Common myeloid progenitor, CD34-positive (primary cell): ENCODE measurements around the gene PTPRN2.

Experiments
- CTCF ChIA-PET: fragments of 350-600 bp; sonication (Branson Sonifier 250); formaldehyde crosslinking; loops from one replicate; lab custom pipeline; 2021; ENCODE audit warnings: antibody characterized with exemption; lab: Charles Lee
- POLR2A ChIA-PET: fragments of 350-600 bp; sonication (Branson Sonifier 250); formaldehyde crosslinking; loops from one replicate; lab custom pipeline; 2021; ENCODE audit warnings: antibody characterized with exemption; lab: Charles Lee
- DNase-seq, 3 donors: peaks; one replicate each; pipeline versions ENCODE4 v3.0.0 to v3.0.0-alpha.2; 2013
- H3K27ac ChIP-seq, 2 experiments: 1 replicate in 1 of 2; 2 replicates in 1 of 2; pipeline ENCODE4 v1.7.0; 2013; ENCODE audit warnings: inconsistent platforms in 2 of 2, low read length in 2 of 2, mild to moderate bottlenecking in 2 of 2, low read depth in 1 of 2, moderate library complexity in 1 of 2; ENCODE audit not compliant: severe bottlenecking in 2 of 2, insufficient read depth in 1 of 2, poor library complexity in 1 of 2
- H3K27me3 ChIP-seq, 5 experiments: replicated peaks in 2 of 5; 1 replicate in 3 of 5; 2 replicates in 2 of 5; pipeline versions ENCODE4 v1.6.1 to v1.7.0; 2013; ENCODE audit warnings: low read length in 4 of 5, mild to moderate bottlenecking in 2 of 5, moderate library complexity in 2 of 5, inconsistent platforms in 1 of 5; ENCODE audit not compliant: insufficient read depth in 5 of 5, control insufficient read depth in 4 of 5
- H3K36me3 ChIP-seq, 4 experiments: 1 replicate in 2 of 4; 2 replicates in 2 of 4; pipeline versions ENCODE4 v1.6.1 to v1.7.0; 2013; ENCODE audit warnings: low read length in 3 of 4, control low read depth in 1 of 4, mild to moderate bottlenecking in 1 of 4; ENCODE audit not compliant: control insufficient read depth in 4 of 4, insufficient read depth in 4 of 4
- H3K4me1 ChIP-seq, 4 experiments: 1 replicate in 3 of 4; 2 replicates in 1 of 4; pipeline versions ENCODE4 v1.6.1 to v1.7.1; 2013; ENCODE audit warnings: low read length in 3 of 4, mild to moderate bottlenecking in 3 of 4, control low read depth in 1 of 4, inconsistent platforms in 1 of 4, moderate library complexity in 1 of 4; ENCODE audit not compliant: control insufficient read depth in 4 of 4, insufficient read depth in 4 of 4; ENCODE audit errors: control extremely low read depth in 1 of 4
- H3K4me3 ChIP-seq, 7 experiments: 1 replicate in 4 of 7; 2 replicates in 3 of 7; pipeline versions ENCODE4 v1.5.1 to v1.7.0; 2013; ENCODE audit warnings: mild to moderate bottlenecking in 7 of 7, low read length in 6 of 7, moderate library complexity in 6 of 7, inconsistent platforms in 2 of 7, low read depth in 2 of 7, control low read depth in 1 of 7; ENCODE audit not compliant: insufficient read depth in 4 of 7, control insufficient read depth in 1 of 7; ENCODE audit errors: extremely low read depth in 1 of 7
- H3K9me3 ChIP-seq, 5 experiments: 1 replicate in 4 of 5; 2 replicates in 1 of 5; pipeline versions ENCODE4 v1.6.1 to v1.7.1; 2013; ENCODE audit warnings: low read length in 4 of 5, mild to moderate bottlenecking in 2 of 5, inconsistent platforms in 1 of 5, low read depth in 1 of 5, moderate library complexity in 1 of 5; ENCODE audit not compliant: control insufficient read depth in 4 of 5, insufficient read depth in 2 of 5; ENCODE audit errors: control extremely low read depth in 1 of 5
- WGBS: methylation state at CpG from one replicate; pipeline ENCODE4 v1.1.5; 2013; ENCODE audit not compliant: insufficient coverage; 5-methylcytosine and 5-hydroxymethylcytosine counted together

The PTPRN2 gene

DNA sequence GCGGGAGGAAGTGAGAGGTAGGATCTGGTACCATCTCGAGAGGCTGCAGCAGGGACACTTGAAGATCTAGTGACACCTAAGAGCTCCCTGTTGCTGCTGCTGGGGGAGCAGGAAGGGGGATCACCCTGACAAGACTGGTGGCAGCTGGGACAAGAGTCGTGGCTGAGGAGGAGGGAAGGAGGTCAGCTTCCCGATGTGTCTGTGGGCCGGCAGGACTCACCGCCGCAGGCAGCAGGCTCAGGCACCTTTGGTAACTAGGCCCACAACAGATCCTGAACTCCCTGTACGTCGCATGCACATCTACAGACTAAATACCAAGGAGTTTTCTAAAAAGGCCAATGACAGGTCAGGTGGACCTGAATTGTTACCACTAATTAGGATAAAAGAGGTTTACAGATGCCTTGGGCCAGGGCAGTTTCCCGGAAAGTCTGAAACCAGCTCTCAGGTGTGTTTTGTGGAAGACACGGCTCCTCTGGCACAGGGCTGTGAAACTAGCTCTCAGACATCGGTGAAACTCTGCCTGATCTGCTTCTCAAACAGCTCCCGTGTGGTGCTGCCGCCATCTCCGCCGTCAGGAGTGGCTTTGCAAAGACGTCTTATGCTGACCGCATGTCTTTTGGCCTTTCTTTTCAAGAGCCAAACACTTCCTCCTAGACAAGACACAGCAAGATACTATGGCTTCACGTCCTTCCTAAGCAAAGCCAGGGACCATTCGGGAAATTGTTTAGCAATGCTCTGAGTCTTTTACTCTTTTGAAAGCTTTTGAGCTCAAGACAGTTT, 609.7 kb downstream of the PTPRN2 start:
- WGBS, result 95% methylated on average over 18 of the region's 20 CpGs
- POLR2A ChIA-PET, result no interaction called here
- CTCF ChIA-PET, result interaction anchor here (1.0 kb wide), 1 partner anchor 27 kb away, joined by 3 read pairs; no protein-coding TSS in a partner anchor
- DNase-seq, result no peak
- no peak overlapping the region for H3K4me3 ChIP-seq
- peaks cover 0 to 24% (median 18%) of the 10 kb centered on the region in 5 experiments for H3K9me3 ChIP-seq
- no peaks in the 10 kb centered on the region for H3K4me1 ChIP-seq
- no peak overlapping the region for H3K27ac ChIP-seq
- H3K27me3 ChIP-seq, result peaks cover 0 to 2% (median 0%) of the 10 kb centered on the region in 5 experiments
- no peaks in the 10 kb centered on the region for H3K36me3 ChIP-seq

DNA sequence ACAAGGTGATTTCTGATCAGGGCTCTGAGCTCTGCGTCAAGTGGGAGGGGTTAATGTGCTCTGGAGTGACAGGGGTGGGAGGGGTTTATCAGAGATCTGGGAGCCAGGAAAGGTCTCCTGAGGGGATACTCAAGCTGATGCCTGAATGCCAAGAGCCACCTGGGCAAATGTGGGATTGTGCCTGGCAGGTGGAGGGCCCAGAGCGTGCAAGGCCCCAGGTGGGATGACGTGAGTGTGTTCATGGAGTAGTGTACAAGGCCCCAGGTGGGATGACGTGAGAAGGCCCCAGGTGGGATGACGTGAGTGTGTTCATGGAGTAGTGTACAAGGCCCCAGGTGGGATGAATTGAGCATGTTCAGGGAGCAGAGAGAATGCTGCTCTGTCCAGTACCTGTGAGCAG, 610.3 kb downstream of the PTPRN2 start:
- ChIA-PET CTCF (no interaction called here), POLR2A (no interaction called here)
- WGBS, result 95% methylated on average over 5 of the region's 5 CpGs

DNA sequence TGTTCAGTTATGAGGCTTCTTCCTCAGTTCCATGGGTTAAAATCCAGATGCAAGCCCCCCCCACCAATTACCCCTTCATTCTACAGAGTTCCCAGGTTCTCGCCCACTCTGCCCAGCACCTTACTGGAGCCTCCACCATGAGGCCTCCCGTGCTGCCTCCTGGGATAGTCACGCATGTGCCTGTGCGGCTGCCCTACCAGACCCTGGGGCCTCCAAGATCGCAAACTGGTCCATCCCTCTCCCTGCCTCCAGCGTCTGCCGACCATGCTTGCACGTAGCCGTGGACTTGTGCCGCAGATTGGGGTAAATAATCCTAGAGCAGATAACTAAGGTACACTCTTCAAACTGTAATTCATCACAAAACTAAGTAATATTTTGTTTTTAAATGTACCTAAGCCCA, 611.2 kb downstream of the PTPRN2 start:
- WGBS, result 95% methylated on average over 5 of the region's 10 CpGs
- no peak overlapping the region for H3K27ac ChIP-seq

More for the DNA sequence above, 610.3 kb downstream of the PTPRN2 start:
- no peak overlapping the region for H3K4me3 ChIP-seq
- no peak for DNase-seq
- H3K27me3 ChIP-seq, result peaks cover 0 to 2% (median 0%) of the 10 kb centered on the region in 5 experiments
- no peaks in the 10 kb centered on the region for H3K4me1 ChIP-seq
- peaks cover 0 to 27% (median 18%) of the 10 kb centered on the region in 5 experiments for H3K9me3 ChIP-seq
- H3K27ac ChIP-seq, result no peak overlapping the region
- no peaks in the 10 kb centered on the region for H3K36me3 ChIP-seq

DNA sequence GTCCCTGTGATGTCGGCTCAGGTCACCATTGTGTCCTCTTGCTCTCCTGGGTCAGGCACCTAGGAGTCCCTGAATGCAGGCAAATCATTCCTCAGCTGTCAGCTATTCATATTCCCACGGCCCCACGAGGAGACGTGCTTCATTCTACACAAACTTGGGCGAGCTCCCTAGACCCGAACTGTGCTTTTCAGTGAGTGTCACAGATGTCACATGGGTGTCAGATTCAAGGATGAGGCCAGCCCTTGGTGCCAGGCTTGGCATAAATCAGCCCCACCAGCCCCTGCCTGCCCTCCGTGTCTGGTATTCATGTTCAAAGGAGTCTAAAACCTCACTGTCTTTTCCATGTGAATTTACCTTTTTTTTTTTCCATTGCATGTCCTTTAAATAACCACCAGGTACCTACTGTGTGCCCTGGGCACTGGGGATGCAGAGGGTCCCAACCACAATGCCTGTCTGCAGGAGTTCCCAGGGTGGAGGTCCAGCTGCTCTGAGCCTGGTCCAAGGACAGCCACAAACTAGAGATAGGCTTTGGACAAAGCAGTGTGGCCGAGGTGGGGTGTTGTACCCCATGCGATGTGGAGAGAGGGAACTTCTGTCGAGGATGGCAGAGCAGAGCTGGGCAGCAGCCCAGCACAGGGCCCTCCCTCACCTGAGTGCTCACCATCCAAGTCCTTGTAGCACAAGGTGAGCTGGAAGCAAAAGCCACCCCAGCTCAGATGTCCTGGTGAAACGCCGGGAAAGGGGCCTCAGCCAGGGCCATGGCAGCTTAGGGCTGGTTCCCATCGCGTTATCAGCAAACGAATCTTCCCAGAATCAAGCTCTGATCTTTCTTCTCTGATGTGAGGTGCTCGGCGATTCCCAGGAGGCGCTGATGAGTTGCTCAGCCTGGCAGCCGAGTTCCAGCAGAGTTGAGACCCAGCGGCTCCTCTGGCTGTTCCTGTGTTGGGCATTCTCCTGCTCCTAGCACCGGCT, 611.9 kb downstream of the PTPRN2 start:
- ChIA-PET CTCF (no interaction called here), POLR2A (no interaction called here)
- 90% methylated on average over 20 of the region's 21 CpGs for WGBS
- Histone ChIP-seq H3K4me1 (no peaks in the 10 kb centered on the region), H3K27me3 (peaks cover 0 to 2% (median 0%) of the 10 kb centered on the region in 5 experiments), H3K9me3 (peaks cover 3 to 27% (median 20%) of the 10 kb centered on the region in 5 experiments), H3K4me3 (no peak overlapping the region), H3K27ac (no peak overlapping the region), H3K36me3 (no peaks in the 10 kb centered on the region)
- no peak for DNase-seq

More for the DNA sequence above, 611.2 kb downstream of the PTPRN2 start:
- H3K36me3 ChIP-seq, result no peaks in the 10 kb centered on the region
- POLR2A ChIA-PET, result no interaction called here
- H3K4me3 ChIP-seq, result no peak overlapping the region
- CTCF ChIA-PET, result no interaction called here
- no peak for DNase-seq
- peaks cover 0 to 27% (median 20%) of the 10 kb centered on the region in 5 experiments for H3K9me3 ChIP-seq
- H3K4me1 ChIP-seq, result no peaks in the 10 kb centered on the region
- H3K27me3 ChIP-seq, result peaks cover 0 to 2% (median 0%) of the 10 kb centered on the region in 5 experiments

DNA sequence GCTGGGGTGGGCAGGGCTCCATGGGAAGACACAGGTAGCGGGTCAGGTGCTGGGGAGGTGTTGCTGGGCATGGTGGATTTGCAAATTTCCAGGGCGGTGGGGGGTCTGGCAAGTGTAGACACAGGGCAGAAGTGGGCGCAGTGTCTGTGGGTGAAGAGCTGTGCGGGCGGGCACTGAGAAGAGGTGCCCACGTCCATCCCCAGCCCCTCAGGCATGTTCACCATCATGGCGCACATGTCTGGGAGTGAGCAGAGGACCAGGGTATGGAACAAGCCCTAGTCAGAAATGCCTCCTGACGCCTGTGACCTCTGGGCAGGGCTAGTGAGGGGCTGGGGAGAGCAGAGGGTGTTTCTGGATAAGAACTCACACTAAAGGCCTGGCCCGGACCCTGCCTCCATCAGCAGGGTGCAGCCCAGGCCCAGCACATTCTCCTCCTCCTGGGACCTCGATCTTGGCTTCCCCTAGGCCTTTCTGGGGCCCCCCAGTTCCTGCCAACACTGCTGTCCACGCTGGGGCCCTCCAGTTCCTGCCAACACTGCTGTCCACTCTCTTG, 612.9 kb downstream of the PTPRN2 start:
- Histone ChIP-seq H3K9me3 (peaks cover 3 to 27% (median 24%) of the 10 kb centered on the region in 5 experiments), H3K27me3 (peaks cover 0 to 2% (median 0%) of the 10 kb centered on the region in 5 experiments), H3K36me3 (no peaks in the 10 kb centered on the region), H3K27ac (no peak overlapping the region), H3K4me1 (no peaks in the 10 kb centered on the region), H3K4me3 (no peak overlapping the region)
- no peak for DNase-seq
- 83% methylated on average over 5 of the region's 11 CpGs for WGBS
- POLR2A ChIA-PET, result no interaction called here
- CTCF ChIA-PET, result no interaction called here

GRCh38 chr7:157973971-157974677, 613.5 kb downstream of the PTPRN2 start:
- H3K9me3 ChIP-seq, result peaks cover 3 to 32% (median 27%) of the 10 kb centered on the region in 5 experiments
- ChIA-PET CTCF (no interaction called here), POLR2A (interaction anchor here (0.6 kb wide), 1 partner anchor 98 kb away, joined by 3 read pairs; no protein-coding TSS in a partner anchor)
- WGBS, result 96% methylated on average over 21 of the region's 23 CpGs
- no peak for DNase-seq
- no peaks in the 10 kb centered on the region for H3K27me3 ChIP-seq
- no peak overlapping the region for H3K27ac ChIP-seq
- no peak overlapping the region for H3K4me3 ChIP-seq
- H3K4me1 ChIP-seq, result no peaks in the 10 kb centered on the region
- no peaks in the 10 kb centered on the region for H3K36me3 ChIP-seq
